ENCODE measurements around the gene CD19.
A peak's percentile ranks its signal among the peaks of the same experiment; 100 is the strongest.
"Not testable (repeated sequence)": the region's sequence is repeated elsewhere in the genome, so short reads cannot be mapped to it uniquely, and the experiment has no call there.

CD19 gene

GRCh38 chr16:28958216-28958615, 26.4 kb downstream of the CD19 start:
- no peak for DNase-seq (ENCODE audit: low read depth, low spot score)
- Histone ChIP-seq H3K9ac (ENCODE audit: insufficient read length, low read depth) (no peak overlapping the region), H3K27me3 (ENCODE audit: insufficient read depth, insufficient read length) (no peaks in the 10 kb centered on the region), H3K4me3 (ENCODE audit: insufficient read length, low read depth) (no peak overlapping the region), H3K9me3 (ENCODE audit: insufficient read depth, low read length) (no peaks in the 10 kb centered on the region), H3K4me1 (ENCODE audit: insufficient read depth, insufficient read length) (peaks cover 2% of the 10 kb centered on the region), H3K36me3 (ENCODE audit: insufficient read depth, insufficient read length, low read length) (peaks cover 93% of the 10 kb centered on the region)
- no peak for TF ChIP-seq ZNF274 (IDR thresholded peaks at IDR 0.05; ENCODE audit: low read depth, low read length)
- TF ChIP-seq YY1 (IDR thresholded peaks at IDR 0.05; ENCODE audit: insufficient read depth, insufficient read length): no peak
- no peak for TF ChIP-seq SUZ12 (IDR thresholded peaks at IDR 0.05; ENCODE audit: extremely low read depth, insufficient read depth, insufficient read length)

- Histone ChIP-seq H3K9ac (ENCODE audit: insufficient read length, low read depth) (no peak overlapping the region), H3K4me1 (ENCODE audit: insufficient read depth, insufficient read length) (peaks cover 2% of the 10 kb centered on the region), H3K9me3 (ENCODE audit: insufficient read depth, low read length) (no peaks in the 10 kb centered on the region), H3K36me3 (ENCODE audit: insufficient read depth, insufficient read length, low read length) (peaks cover 93% of the 10 kb centered on the region), H3K27me3 (ENCODE audit: insufficient read depth, insufficient read length) (no peaks in the 10 kb centered on the region), H3K4me3 (ENCODE audit: insufficient read length, low read depth) (no peak overlapping the region)
- no peak for DNase-seq (ENCODE audit: low read depth, low spot score)
- TF ChIP-seq SUZ12 (IDR thresholded peaks at IDR 0.05; ENCODE audit: extremely low read depth, insufficient read depth, insufficient read length) (no peak), ZNF274 (IDR thresholded peaks at IDR 0.05; ENCODE audit: low read depth, low read length) (no peak), YY1 (IDR thresholded peaks at IDR 0.05; ENCODE audit: insufficient read depth, insufficient read length) (no peak)
Observed at GRCh38 chr16:28958836-28959235, 27.1 kb downstream of the CD19 start.

- H3K4me1 ChIP-seq (ENCODE audit: insufficient read depth, insufficient read length): peaks cover under 1% of the 10 kb centered on the region
- no peak for DNase-seq (ENCODE audit: low read depth, low spot score)
- no peak overlapping the region for H3K4me3 ChIP-seq (ENCODE audit: insufficient read length, low read depth)
- H3K9ac ChIP-seq (ENCODE audit: insufficient read length, low read depth): no peak overlapping the region
- no peaks in the 10 kb centered on the region for H3K9me3 ChIP-seq (ENCODE audit: insufficient read depth, low read length)
- H3K36me3 ChIP-seq (ENCODE audit: insufficient read depth, insufficient read length, low read length): peaks cover 65% of the 10 kb centered on the region
- TF ChIP-seq SUZ12 (IDR thresholded peaks at IDR 0.05; ENCODE audit: extremely low read depth, insufficient read depth, insufficient read length): no peak
- TF ChIP-seq ZNF274 (IDR thresholded peaks at IDR 0.05; ENCODE audit: low read depth, low read length): no peak
- no peak for TF ChIP-seq YY1 (IDR thresholded peaks at IDR 0.05; ENCODE audit: insufficient read depth, insufficient read length)
- H3K27me3 ChIP-seq (ENCODE audit: insufficient read depth, insufficient read length): no peaks in the 10 kb centered on the region
Observed at GRCh38 chr16:28964072-28964471, 32.3 kb downstream of the CD19 start.

- Histone ChIP-seq H3K9ac (ENCODE audit: insufficient read length, low read depth) (no peak overlapping the region), H3K27me3 (ENCODE audit: insufficient read depth, insufficient read length) (no peaks in the 10 kb centered on the region), H3K36me3 (ENCODE audit: insufficient read depth, insufficient read length, low read length) (peaks cover 61% of the 10 kb centered on the region), H3K9me3 (ENCODE audit: insufficient read depth, low read length) (no peaks in the 10 kb centered on the region), H3K4me1 (ENCODE audit: insufficient read depth, insufficient read length) (no peaks in the 10 kb centered on the region), H3K4me3 (ENCODE audit: insufficient read length, low read depth) (no peak overlapping the region)
- TF ChIP-seq YY1 (IDR thresholded peaks at IDR 0.05; ENCODE audit: insufficient read depth, insufficient read length) (no peak), ZNF274 (IDR thresholded peaks at IDR 0.05; ENCODE audit: low read depth, low read length) (no peak), SUZ12 (IDR thresholded peaks at IDR 0.05; ENCODE audit: extremely low read depth, insufficient read depth, insufficient read length) (no peak)
- no peak for DNase-seq (ENCODE audit: low read depth, low spot score)
Observed at GRCh38 chr16:28964496-28964895, 32.7 kb downstream of the CD19 start.

- Histone ChIP-seq H3K36me3 (ENCODE audit: insufficient read depth, insufficient read length, low read length) (peaks cover 37% of the 10 kb centered on the region), H3K4me3 (ENCODE audit: insufficient read length, low read depth) (no peak overlapping the region), H3K9ac (ENCODE audit: insufficient read length, low read depth) (no peak overlapping the region), H3K9me3 (ENCODE audit: insufficient read depth, low read length) (no peaks in the 10 kb centered on the region), H3K27me3 (ENCODE audit: insufficient read depth, insufficient read length) (no peaks in the 10 kb centered on the region), H3K4me1 (ENCODE audit: insufficient read depth, insufficient read length) (no peaks in the 10 kb centered on the region)
- TF ChIP-seq ZNF274 (IDR thresholded peaks at IDR 0.05; ENCODE audit: low read depth, low read length) (no peak), YY1 (IDR thresholded peaks at IDR 0.05; ENCODE audit: insufficient read depth, insufficient read length) (no peak), SUZ12 (IDR thresholded peaks at IDR 0.05; ENCODE audit: extremely low read depth, insufficient read depth, insufficient read length) (no peak)
- no peak for DNase-seq (ENCODE audit: low read depth, low spot score)
Observed at GRCh38 chr16:28967156-28967555, 35.4 kb downstream of the CD19 start.

- H3K9ac ChIP-seq (ENCODE audit: insufficient read length, low read depth); H3K4me1 ChIP-seq (ENCODE audit: insufficient read depth, insufficient read length); H3K27me3 ChIP-seq (ENCODE audit: insufficient read depth, insufficient read length); DNase-seq (ENCODE audit: low read depth, low spot score); H3K9me3 ChIP-seq (ENCODE audit: insufficient read depth, low read length); H3K4me3 ChIP-seq (ENCODE audit: insufficient read length, low read depth): not testable (repeated sequence)
- peaks cover 11% of the 10 kb centered on the region for H3K36me3 ChIP-seq (ENCODE audit: insufficient read depth, insufficient read length, low read length)
Observed at GRCh38 chr16:28969696-28970095, 37.9 kb downstream of the CD19 start.

- peak overlapping the region; percentile 83 for H3K9ac ChIP-seq (ENCODE audit: insufficient read length, low read depth)
- peaks cover 22% of the 10 kb centered on the region for H3K36me3 ChIP-seq (ENCODE audit: insufficient read depth, insufficient read length, low read length)
- H3K27me3 ChIP-seq (ENCODE audit: insufficient read depth, insufficient read length): no peaks in the 10 kb centered on the region
- H3K9me3 ChIP-seq (ENCODE audit: insufficient read depth, low read length): no peaks in the 10 kb centered on the region
- TF ChIP-seq YY1 (IDR thresholded peaks at IDR 0.05; ENCODE audit: insufficient read depth, insufficient read length): no peak
- TF ChIP-seq ZNF274 (IDR thresholded peaks at IDR 0.05; ENCODE audit: low read depth, low read length): no peak
- no peak for TF ChIP-seq SUZ12 (IDR thresholded peaks at IDR 0.05; ENCODE audit: extremely low read depth, insufficient read depth, insufficient read length)
- peaks cover 7% of the 10 kb centered on the region for H3K4me1 ChIP-seq (ENCODE audit: insufficient read depth, insufficient read length)
- DNase-seq (ENCODE audit: low read depth, low spot score): peak; percentile 61
- peak overlapping the region; percentile 100 for H3K4me3 ChIP-seq (ENCODE audit: insufficient read length, low read depth)
Observed at GRCh38 chr16:28974007-28974436, 42.3 kb downstream of the CD19 start.

Data from NT2/D1 (cell line).